ENCODE data around the gene GAA.

GRCh38 chr17:80146121-80147034 lies 45.0 kb downstream of the GAA start:
- TF ChIP-seq CTCF (IDR thresholded peaks at IDR 0.05 in 2 of 3, conservative IDR thresholded peaks at IDR 0.05 in 1 of 3; ENCODE audit: control insufficient read depth in 2 of 3, extremely low read depth in 1 of 3, insufficient read depth in 1 of 3, low read depth in 3 of 3, low read length in 3 of 3) (no peak), REST (IDR thresholded peaks at IDR 0.05; ENCODE audit: low read depth, low read length) (no peak), GABPA (IDR thresholded peaks at IDR 0.05; ENCODE audit: low read depth) (no peak), TCF7 (IDR thresholded peaks at IDR 0.05; ENCODE audit: borderline replicate concordance) (no peak), FOXK2 (IDR thresholded peaks at IDR 0.05) (no peak)

Data from GM12878 (cell line).